ENCODE measurements around the gene MARCHF2. TPM values are rescaled to one million over a fixed set of nuclear protein-coding genes. Genes with fewer than 3 reads are reported as not detected.

Gene MARCHF2
- total and polyA plus RNA-seq, 9 of the 15 experiments (the other 6 are each of a cell fraction or from before 2014, with no cell fraction given): 0.39 to 6.4 (median 2.2) TPM

GRCh38 chr19:8412783-8413628 lies at the start of gene MARCHF2 (continued):
- TF ChIP-seq REST (IDR thresholded peaks at IDR 0.05; ENCODE audit: borderline replicate concordance) (peak; percentile 41; the same call in 1 of the 2 replicates), REST (CRISPR knock-in tag; IDR thresholded peaks at IDR 0.05; ENCODE audit: low read depth) (peak; percentile 64; the same call in 1 of the 2 replicates), SNIP1 (IDR thresholded peaks at IDR 0.05; ENCODE audit: low read depth) (no peak), GATAD2A (IDR thresholded peaks at IDR 0.05) (no peak), E2F8 (IDR thresholded peaks at IDR 0.05; ENCODE audit: low read depth, partially characterized antibody) (no peak), NR4A1 (CRISPR knock-in tag; IDR thresholded peaks at IDR 0.05) (no peak), NR4A1 (tag; IDR thresholded peaks at IDR 0.05) (no peak), PHF21A (IDR thresholded peaks at IDR 0.05; ENCODE audit: borderline replicate concordance, low read depth) (no peak), RAD21 (CRISPR knock-in tag; conservative IDR thresholded peaks at IDR 0.05 in 1 of 2, IDR thresholded peaks at IDR 0.05 in 1 of 2) (peak; percentile 52 to 58), TBL1XR1 (IDR thresholded peaks at IDR 0.05; ENCODE audit: low read length in 2 of 2) (no peak), NCOA2 (IDR thresholded peaks at IDR 0.05; ENCODE audit: partially characterized antibody in 2 of 2) (no peak), ZNF3 (CRISPR knock-in tag; IDR thresholded peaks at IDR 0.05) (no peak), ETV6 (IDR thresholded peaks at IDR 0.05; ENCODE audit: borderline replicate concordance in 1 of 2, low read depth in 2 of 2, low read length in 1 of 2) (no peak), ETV6 (CRISPR knock-in tag; IDR thresholded peaks at IDR 0.05; ENCODE audit: borderline replicate concordance) (no peak), HMGXB4 (CRISPR knock-in tag; IDR thresholded peaks at IDR 0.05) (no peak)
